ES-I3 (cell line): ENCODE measurements around the gene ADAMTS6.

Experiments used
- H3K36me3 ChIP-seq: 2 replicates; pipeline ENCODE4 v1.6.1; 2013; ENCODE audit warnings: mild to moderate bottlenecking, low read length, control low read depth, moderate library complexity; ENCODE audit not compliant: insufficient read depth
- H3K4me1 ChIP-seq: 2 replicates; pipeline ENCODE4 v1.6.1; 2013; ENCODE audit warnings: mild to moderate bottlenecking, control low read depth, low read length; ENCODE audit not compliant: insufficient read depth
- H3K9ac ChIP-seq: 2 replicates; pipeline ENCODE4 v1.6.1; 2013; ENCODE audit warnings: low read depth, mild to moderate bottlenecking, low read length, moderate library complexity
- H3K9me3 ChIP-seq: 2 replicates; pipeline ENCODE4 v1.6.1; 2013; ENCODE audit warnings: mild to moderate bottlenecking, low read length, moderate library complexity; ENCODE audit not compliant: control insufficient read depth, insufficient read depth

ADAMTS6 gene

DNA sequence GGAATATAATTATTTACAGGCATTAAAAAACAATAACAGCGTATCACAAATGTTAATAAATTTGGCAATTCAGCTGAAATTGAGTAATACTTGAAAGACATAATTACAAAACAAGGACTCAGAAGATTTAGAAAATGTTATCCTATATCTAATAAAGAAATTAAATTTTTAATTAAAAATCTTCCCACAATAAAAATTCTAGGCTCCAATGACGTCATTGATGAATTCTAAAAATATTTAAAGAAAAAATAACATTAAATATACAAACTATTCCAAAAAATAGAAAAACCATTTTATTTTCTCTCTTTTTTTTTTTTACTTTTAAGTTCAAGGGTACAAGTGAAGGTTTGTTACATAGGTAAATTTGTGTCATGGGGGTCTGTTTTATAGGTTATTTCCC lies 161.5 kb downstream of the ADAMTS6 start:
- no peaks in the 10 kb centered on the region for H3K4me1 ChIP-seq
- H3K9me3 ChIP-seq = no peaks in the 10 kb centered on the region
- no peaks in the 10 kb centered on the region for H3K36me3 ChIP-seq
- no peak overlapping the region for H3K9ac ChIP-seq

DNA sequence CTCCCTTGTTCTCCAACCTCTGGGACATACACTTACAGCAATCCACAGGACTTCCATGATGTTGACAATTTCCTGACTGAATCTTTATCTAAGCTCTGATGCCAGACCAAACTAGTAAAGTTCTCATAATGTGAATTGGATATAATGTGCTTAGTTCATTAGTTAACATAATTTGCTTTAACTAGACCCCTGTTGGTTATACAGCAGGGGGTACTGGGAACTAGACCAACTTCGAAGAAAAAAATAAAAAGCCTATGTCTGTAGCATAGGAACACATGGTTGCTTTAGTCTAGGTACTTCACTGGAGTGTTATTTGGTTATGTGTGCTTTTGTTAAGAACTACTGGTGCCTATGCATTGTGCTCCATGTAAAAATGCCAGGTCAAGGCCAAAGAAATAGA lies 173.8 kb downstream of the ADAMTS6 start:
- H3K9me3 ChIP-seq = no peaks in the 10 kb centered on the region
- no peaks in the 10 kb centered on the region for H3K36me3 ChIP-seq
- H3K4me1 ChIP-seq = 0 out of 2 replicates have a peak, but pooled peaks cover 2% of the 10 kb centered on the region
- no peak overlapping the region for H3K9ac ChIP-seq

DNA sequence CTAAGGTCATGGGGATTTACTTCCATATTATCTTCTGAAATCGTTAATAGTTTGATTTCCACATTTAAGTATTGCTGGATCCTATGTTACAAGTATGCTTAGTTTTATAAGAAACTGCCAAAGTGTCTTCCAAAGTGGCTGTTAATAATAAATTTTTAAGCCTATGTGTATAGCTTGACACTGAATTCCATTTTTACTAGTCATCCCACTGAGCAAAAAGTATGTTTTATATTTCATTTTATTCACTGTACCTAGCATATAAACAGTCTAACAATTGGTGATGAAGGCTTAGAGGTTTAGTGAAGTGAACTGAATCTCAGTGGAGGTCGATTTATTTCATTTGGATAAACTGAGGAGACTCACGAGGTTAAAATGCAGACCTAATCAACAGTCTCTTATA lies 174.6 kb downstream of the ADAMTS6 start:
- H3K36me3 ChIP-seq = no peaks in the 10 kb centered on the region
- H3K9ac ChIP-seq = no peak overlapping the region
- 0 out of 2 replicates have a peak, but pooled peaks cover 2% of the 10 kb centered on the region for H3K4me1 ChIP-seq
- H3K9me3 ChIP-seq = no peaks in the 10 kb centered on the region

DNA sequence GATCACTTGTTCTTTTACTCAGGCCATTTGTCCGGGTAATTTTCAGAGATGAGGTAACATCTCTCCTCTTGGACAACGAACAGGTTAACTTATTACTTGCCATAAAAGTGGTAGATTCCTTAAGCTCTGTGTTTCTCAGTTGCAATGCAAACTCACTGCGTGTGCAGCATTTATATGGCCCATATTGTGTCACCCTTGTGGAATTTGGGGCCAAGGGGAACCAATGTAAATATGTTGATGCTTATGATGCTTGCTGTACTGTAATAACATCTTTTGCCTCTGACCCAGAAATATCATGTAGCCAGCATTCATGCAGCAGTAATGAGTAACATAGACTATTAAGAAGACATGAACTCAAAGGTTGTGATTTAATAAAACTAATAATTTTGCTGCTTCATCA lies 175.8 kb downstream of the ADAMTS6 start:
- H3K36me3 ChIP-seq = no peaks in the 10 kb centered on the region
- H3K9me3 ChIP-seq = no peaks in the 10 kb centered on the region
- H3K9ac ChIP-seq = no peak overlapping the region
- H3K4me1 ChIP-seq = 0 out of 2 replicates have a peak, but pooled peaks cover 2% of the 10 kb centered on the region

DNA sequence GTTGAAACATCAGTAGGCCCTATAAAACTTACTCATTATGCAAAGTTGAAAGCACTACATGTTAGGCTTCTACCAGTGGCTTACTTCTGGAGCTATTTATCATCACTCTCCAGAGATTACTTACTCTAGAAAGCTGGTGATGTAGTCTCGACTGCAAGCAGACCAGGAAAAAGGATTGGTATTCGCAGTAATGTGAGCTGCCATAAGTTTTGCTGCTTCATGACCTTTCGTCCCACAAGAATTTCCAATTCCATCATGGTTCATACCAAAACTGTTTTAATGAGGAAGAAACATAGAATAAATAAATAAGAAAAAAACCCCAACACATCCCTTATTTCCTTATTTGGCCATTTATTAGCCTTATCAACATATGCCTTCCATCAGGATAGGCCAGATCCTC lies 181.9 kb downstream of the ADAMTS6 start:
- Histone ChIP-seq H3K9me3 (no peaks in the 10 kb centered on the region), H3K9ac (no peak overlapping the region), H3K36me3 (no peaks in the 10 kb centered on the region), H3K4me1 (no peaks in the 10 kb centered on the region)

DNA sequence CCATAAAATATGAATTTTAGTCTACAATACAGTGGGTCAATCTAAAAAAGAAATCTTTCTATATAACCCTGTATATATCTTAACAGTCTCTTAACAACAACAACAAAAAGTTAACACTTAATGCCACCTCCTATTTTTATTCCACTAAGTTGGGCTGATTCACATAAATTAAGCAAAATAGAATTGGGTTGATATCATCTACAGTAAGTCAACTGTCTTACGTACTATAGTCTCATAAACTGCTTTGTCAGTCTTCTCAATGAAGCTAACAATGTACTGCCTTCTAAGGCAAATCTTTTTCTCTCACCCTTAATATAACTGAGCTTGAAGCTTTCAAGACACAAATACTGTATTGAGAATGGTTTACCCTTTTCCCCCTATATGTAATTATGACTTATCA lies 185.7 kb downstream of the ADAMTS6 start:
- Histone ChIP-seq H3K36me3 (no peaks in the 10 kb centered on the region), H3K9ac (no peak overlapping the region), H3K9me3 (no peaks in the 10 kb centered on the region), H3K4me1 (no peaks in the 10 kb centered on the region)

DNA sequence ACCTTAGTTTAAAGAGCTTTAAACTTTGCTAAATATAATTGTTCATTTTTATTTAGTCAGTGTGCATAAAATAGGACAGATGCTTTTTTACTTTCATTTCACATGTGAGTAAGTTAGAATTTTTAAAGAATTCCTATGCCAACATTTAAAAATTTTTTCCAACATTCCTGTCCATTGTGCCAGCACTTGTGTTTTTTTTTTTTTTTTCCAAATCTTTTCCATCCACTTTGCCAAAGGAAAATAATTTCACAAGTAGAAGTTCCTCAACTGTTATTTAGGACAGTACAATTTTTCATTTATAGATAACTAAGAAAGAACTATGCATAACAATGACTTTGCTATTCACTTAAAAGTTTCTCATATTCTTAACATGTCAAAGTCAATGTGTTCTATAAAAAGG lies 189.5 kb downstream of the ADAMTS6 start:
- Histone ChIP-seq H3K9me3 (no peaks in the 10 kb centered on the region), H3K9ac (no peak overlapping the region), H3K36me3 (no peaks in the 10 kb centered on the region), H3K4me1 (no peaks in the 10 kb centered on the region)

DNA sequence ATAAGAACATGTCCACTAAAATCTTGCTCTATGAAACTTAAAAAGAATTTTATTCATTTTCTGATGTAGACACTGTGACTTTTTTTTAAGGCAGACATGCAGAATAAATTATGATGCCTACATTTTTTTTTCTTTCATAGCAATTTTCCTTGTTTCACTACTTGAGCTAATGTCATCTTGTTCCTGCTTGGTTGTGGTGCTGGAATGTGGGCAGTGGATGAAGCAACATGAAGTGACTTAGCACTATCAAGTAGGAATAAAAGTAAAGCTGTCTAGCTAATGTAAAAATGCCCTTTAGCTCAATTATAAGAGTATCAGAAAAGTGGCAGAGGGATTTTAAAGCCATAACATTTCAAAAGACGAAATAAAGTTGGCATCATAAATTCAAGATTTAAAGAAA lies 191.0 kb downstream of the ADAMTS6 start:
- no peaks in the 10 kb centered on the region for H3K9me3 ChIP-seq
- H3K9ac ChIP-seq = no peak overlapping the region
- H3K4me1 ChIP-seq = no peaks in the 10 kb centered on the region
- H3K36me3 ChIP-seq = no peaks in the 10 kb centered on the region

DNA sequence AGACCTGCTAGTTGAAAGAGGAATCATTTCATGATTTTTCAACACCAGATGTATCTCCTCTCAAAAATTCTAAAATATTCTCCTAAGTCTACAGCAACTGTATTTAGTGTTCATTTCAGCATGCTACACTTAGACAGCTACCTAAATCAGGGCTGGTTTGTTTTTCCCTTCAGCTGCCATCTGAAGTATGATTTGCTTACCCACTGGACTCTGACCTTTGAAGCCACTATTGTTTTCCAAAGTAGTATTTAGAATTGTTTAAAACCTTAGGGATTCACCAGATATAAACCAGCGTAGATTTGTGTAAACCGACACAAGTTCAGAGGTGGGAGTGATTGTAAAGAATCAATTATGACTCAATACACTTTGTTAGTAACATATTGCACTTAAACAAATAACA lies 193.1 kb downstream of the ADAMTS6 start:
- Histone ChIP-seq H3K9ac (no peak overlapping the region), H3K4me1 (no peaks in the 10 kb centered on the region), H3K9me3 (no peaks in the 10 kb centered on the region), H3K36me3 (no peaks in the 10 kb centered on the region)

DNA sequence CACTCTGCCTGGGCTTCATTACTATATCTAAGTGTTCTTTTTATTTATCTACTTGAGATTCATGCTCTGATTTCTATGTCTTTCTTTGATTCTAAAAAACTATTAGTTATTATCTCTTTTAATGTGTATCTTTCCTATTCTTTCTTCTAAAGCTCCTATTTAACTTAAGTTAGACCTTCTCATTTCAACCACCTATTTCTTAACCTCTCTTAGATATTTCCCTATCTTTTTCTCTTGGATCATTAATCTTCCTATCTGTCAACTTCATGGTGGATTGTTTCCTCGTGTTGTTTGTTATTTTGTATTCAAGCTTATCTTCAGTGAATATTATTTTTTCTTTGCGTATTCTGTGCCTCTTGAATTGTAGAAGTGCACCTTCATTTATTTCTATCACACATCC lies 202.1 kb downstream of the ADAMTS6 start:
- Histone ChIP-seq H3K9ac (no peak overlapping the region), H3K9me3 (peaks cover 2% of the 10 kb centered on the region; the same call in 1 of the 2 replicates), H3K36me3 (no peaks in the 10 kb centered on the region), H3K4me1 (peaks cover 3% of the 10 kb centered on the region; the same call in 1 of the 2 replicates)

DNA sequence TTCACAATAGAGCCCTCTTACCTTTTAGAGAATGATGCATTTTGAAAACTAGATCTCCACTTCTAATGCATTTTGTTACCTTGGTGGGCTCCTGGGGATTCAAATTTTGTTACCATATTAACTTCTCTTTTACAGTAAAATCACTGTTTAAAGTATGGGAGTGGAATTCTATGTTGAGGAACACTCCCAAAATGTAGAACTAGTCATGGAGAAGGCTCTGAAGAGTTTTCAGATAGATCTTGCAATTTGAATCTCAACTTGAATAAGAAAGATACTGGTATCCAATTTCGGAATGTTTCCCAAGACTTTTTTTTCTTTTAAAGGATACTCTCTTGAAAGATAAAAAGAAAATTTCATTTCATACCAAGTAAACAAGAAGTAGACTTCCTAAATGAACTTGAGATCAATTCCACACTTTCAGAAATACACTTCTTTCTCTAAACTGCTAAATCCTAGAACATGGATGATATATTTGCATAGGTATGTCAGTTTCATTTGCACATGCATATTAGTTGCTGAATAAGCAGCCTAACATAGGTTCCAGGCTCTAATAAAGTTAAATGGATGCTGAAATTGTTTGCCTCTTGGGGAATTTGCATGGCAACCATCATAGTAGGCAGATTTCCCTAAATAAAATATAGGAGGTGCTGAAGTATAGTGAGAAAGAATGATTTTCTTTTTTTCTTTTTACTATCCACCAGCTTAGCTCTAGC lies 205.4 kb downstream of the ADAMTS6 start:
- peaks cover 2% of the 10 kb centered on the region; the same call in 1 of the 2 replicates for H3K9me3 ChIP-seq
- H3K9ac ChIP-seq = no peak overlapping the region
- H3K36me3 ChIP-seq = no peaks in the 10 kb centered on the region
- H3K4me1 ChIP-seq = peaks cover 3% of the 10 kb centered on the region; the same call in 1 of the 2 replicates

DNA sequence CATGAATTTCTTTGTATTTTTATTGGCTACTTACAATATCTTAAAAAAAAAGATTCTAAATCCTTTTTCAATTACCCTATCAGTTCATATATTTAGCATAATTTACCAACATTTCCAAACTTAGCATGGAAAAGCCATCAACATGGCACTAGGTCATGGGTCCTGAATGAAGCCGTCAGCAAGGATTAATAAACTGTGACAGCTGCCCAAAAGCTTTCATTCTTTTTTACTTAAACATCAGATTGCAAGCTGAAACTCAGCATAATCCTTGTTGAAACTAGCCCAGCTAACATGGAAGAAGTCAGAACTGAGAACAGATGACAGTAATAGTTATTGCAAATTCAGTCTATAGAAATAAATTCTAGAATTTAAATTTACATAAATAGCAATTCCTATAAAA lies 209.8 kb downstream of the ADAMTS6 start:
- Histone ChIP-seq H3K36me3 (no peaks in the 10 kb centered on the region), H3K4me1 (peaks cover 3% of the 10 kb centered on the region; the same call in 1 of the 2 replicates)

DNA sequence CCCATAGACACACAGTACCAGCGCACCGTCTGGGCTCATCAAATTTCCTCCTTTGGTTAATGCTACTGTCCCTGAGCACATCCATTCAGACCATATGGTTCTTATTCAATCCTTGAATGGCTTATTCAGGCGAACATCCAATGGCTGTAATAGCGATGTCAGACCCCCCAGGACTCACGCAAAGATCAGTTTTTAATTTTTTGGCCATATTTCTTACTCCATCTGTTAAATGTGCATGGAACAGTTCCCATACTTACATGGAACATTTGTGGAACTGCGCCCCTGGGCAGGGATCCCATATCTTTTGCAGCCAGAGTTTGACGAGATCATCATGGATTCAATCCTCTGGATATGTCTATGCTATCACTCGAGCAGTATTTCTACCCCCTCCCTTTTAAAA lies 213.2 kb downstream of the ADAMTS6 start:
- no peak overlapping the region for H3K9ac ChIP-seq
- H3K36me3 ChIP-seq = no peaks in the 10 kb centered on the region
- no peaks in the 10 kb centered on the region for H3K9me3 ChIP-seq
- peaks cover 7% of the 10 kb centered on the region; the same call in 1 of the 2 replicates for H3K4me1 ChIP-seq

More for the DNA sequence above, 209.8 kb downstream of the ADAMTS6 start:
- Histone ChIP-seq H3K9me3 (no peaks in the 10 kb centered on the region), H3K9ac (no peak overlapping the region)

DNA sequence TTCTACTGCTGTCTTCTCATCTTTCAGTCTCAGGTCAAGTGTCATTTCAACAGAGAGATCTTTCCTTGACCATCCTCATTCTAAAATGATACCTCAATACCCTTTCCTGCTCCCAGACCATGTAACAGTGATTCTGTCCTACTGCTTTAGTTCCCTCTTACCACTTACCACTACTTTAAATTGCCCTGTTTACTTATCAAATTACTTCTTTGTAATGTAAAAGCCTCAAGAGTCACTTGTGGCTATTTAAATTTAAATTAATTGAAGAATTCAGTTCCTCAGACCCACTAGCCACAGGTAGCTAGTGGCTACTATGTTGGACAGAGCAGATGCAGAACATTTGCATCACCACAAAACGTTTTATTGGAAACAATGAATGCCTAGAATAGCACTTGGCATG lies 217.3 kb downstream of the ADAMTS6 start:
- no peaks in the 10 kb centered on the region for H3K36me3 ChIP-seq
- H3K4me1 ChIP-seq = peaks cover 28% of the 10 kb centered on the region
- H3K9ac ChIP-seq = no peak overlapping the region
- no peaks in the 10 kb centered on the region for H3K9me3 ChIP-seq

DNA sequence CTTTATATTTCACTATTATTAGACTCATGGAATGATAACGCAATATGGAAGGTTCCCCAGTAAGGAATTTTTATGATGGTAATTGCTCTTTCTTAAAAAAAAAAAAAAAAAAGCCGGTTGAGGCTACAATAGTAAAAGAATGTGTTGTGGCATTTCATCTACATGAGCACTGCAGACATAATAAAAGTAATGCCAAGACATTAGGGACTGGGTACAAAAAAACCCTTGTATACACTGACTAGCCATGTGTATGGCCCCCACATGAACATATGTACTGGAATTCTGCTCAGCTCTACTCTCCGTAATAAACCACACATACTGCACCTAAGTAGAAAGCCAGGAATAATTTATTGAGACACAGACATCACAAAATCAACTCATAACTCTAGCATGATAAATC lies 218.4 kb downstream of the ADAMTS6 start:
- Histone ChIP-seq H3K9ac (no peak overlapping the region), H3K36me3 (no peaks in the 10 kb centered on the region), H3K4me1 (peaks cover 28% of the 10 kb centered on the region), H3K9me3 (no peaks in the 10 kb centered on the region)
